ENCODE measurements around the gene PCYT1A.

Gene PCYT1A

DNA sequence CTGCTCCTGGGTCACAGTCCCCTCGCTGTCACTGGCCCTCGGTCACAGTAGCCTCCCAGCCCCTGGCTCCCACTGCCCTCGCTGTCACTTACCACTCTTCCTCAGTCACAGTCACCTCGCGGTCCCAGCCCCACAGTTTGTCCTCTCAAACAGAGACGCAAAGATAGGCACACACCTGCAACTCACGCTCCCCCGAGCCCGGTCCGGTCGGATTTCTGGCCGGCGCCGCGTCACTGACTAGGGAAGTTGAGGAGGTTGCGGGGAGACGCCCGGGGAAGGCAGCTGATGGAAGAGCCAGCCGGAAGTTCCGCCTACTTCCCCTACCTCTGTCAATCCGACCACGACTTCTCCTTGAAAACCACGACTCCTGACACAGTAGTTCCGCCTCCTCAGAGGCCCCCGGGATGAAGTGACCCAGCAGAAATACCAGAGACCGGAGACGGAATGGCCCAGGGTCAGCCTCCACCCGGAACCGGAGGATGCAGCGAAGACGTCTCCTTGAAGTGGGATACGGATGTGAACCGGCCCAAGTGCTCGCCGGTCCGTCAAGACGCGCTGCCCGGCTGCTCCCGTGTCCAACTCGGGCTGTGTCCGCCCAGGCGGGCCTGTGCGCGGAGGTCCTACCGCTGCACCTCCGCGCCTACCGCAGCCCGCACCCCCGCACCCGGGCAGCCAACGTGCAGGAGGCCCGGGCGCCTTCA is at the start of gene PCYT1A:
Gene PCYT1A (minus strand): TSS at position 287 of the 701 bp plus-strand sequence. CDS start 17,195 bp downstream, outside the sequence.
- peak; percentile 95 for DNase-seq (ENCODE audit: low read depth)
- TF ChIP-seq, protein P1, sequence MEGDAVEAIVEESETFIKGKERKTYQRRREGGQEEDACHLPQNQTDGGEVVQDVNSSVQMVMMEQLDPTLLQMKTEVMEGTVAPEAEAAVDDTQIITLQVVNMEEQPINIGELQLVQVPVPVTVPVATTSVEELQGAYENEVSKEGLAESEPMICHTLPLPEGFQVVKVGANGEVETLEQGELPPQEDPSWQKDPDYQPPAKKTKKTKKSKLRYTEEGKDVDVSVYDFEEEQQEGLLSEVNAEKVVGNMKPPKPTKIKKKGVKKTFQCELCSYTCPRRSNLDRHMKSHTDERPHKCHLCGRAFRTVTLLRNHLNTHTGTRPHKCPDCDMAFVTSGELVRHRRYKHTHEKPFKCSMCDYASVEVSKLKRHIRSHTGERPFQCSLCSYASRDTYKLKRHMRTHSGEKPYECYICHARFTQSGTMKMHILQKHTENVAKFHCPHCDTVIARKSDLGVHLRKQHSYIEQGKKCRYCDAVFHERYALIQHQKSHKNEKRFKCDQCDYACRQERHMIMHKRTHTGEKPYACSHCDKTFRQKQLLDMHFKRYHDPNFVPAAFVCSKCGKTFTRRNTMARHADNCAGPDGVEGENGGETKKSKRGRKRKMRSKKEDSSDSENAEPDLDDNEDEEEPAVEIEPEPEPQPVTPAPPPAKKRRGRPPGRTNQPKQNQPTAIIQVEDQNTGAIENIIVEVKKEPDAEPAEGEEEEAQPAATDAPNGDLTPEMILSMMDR (IDR thresholded peaks at IDR 0.05; ENCODE audit: insufficient read depth, low read depth, low read length, missing control alignments): no peak
- H3K4me3 ChIP-seq (ENCODE audit: low read depth, low read length): peak within 1 kb of the TSS; percentile 82

DNA sequence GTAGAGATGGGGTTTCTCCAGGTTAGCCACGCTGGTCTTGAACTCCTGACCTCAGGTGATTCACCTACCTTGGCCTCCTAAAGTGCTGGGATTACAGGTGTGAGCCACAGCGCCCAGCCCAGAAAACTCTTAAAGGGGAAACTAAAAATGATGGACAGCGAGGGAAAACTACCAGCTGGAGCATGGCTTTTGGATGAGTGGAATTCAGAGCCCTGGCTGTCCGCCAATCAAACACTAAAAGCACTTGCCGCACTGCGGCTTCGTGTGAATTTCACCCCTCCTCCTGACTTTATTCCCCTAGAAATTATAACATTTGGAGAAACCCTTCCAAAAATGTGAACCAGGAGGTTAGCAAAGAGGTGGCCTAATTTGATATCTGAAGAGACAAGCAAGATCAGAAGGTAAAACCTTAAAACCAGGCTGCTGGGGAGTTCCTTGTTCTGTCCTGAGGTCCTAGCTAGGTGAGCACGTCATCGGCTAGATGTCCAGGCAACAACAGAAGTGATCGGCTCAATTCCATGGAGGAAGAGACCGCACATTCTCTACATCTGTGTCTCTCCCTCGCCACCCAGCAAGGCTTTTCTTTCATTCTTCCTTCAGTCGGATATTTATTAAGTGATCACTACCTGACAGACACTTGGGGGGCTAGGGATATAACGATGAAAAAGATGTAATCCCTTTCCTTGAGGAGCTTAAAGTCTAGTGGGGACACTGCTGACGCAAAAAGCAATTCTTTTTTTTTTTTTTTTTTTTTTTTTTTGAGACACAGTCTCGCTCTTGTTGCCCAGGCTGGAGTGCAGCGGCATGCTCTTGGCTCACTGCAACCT is 49.0 kb upstream of the PCYT1A start:
- H3K4me3 ChIP-seq (ENCODE audit: low read depth, low read length): no peak overlapping the region
- no peak for DNase-seq (ENCODE audit: low read depth)
- TF ChIP-seq, protein P1 (IDR thresholded peaks at IDR 0.05; ENCODE audit: insufficient read depth, low read depth, low read length, missing control alignments): no peak

DNA sequence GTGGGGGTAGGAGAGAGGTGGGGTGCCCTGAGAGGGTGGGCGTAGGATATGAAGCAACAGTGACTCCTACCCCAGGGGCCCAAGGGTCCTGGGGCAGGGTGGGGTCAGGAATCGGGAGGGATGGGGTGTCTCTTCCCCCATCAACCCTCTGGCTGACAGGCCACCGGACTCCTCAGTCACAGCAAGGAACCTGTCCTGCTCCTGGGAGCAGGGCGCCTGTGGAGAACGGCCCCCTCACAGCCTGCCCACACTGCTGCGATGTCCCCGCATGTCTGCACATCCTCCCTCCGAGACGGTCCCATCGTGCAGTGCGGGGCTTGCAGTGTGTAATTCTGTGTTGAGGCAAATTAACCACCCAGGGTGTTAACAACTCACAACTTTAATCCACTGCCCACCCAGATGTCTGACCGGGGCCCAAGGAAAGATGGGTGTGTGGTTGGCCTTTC is 48.0 kb upstream of the PCYT1A start:
- H3K4me3 ChIP-seq (ENCODE audit: low read depth, low read length): no peak overlapping the region
- DNase-seq (ENCODE audit: low read depth): no peak
- TF ChIP-seq, protein P1 (IDR thresholded peaks at IDR 0.05; ENCODE audit: insufficient read depth, low read depth, low read length, missing control alignments): no peak

DNA sequence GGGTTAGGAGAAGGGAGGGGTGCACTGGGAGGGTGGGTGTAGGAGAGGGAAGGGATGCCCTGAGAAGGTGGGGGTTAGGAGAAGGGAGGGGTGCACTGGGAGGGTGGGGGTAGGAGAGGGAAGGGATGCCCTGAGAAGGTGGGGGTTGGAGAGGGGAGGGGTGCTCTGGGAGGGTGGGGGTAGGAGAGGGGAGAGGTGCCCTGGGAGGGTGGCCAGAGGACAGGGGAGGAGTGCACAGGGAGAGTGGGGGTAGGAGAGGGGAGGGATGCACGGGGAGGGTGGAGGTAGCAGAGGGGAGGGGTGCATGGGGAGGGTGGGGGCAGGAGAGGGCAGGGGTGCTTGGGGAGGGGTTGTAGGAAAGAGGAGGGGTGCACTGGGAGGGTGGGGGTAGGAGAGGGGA is 47.5 kb upstream of the PCYT1A start:
- no peak for DNase-seq (ENCODE audit: low read depth)
- TF ChIP-seq, protein P1 (IDR thresholded peaks at IDR 0.05; ENCODE audit: insufficient read depth, low read depth, low read length, missing control alignments): no peak
- no peak overlapping the region for H3K4me3 ChIP-seq (ENCODE audit: low read depth, low read length)

DNA sequence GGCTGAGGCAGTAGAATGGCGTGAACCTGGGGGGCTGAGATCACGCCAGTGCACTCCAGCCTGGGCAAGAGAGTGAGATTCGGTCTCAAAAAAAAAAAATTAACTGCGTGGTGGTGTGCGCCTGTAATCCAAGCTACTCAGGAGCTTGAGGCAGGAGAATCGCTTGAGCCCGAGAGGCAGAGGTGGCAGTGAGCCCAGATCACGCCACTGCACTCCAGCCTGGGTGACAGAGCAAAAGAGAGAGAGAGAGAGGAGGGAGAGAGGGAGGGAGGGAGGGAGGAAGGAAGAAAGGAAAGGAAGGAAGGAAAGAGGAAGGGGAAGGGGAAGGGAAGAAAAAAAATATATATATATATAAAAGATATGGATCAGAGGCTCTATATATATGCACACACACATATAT is 44.6 kb upstream of the PCYT1A start:
- no peak overlapping the region for H3K4me3 ChIP-seq (ENCODE audit: low read depth, low read length)
- no peak for DNase-seq (ENCODE audit: low read depth)
- TF ChIP-seq, protein P1 (IDR thresholded peaks at IDR 0.05; ENCODE audit: insufficient read depth, low read depth, low read length, missing control alignments): no peak

DNA sequence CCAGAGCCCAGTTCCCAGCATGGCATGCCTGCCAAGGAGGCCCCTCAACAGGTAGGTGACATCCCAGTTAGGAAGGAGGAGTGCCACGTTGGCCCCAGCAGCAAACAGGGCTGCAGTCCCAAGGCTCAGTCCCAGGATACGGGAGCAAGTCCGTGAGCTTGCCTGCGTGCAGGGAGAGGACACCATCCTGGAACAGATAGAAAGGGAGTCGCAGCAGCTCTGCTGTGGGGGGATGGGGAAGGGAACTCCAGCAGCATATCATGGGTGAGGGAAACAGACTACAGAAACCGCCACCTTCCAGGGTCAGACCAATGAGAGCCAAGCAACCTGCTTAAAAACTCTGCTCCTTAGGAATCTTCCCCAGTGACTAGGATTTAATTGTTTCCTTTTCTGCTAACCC is 39.9 kb upstream of the PCYT1A start:
- no peak overlapping the region for H3K4me3 ChIP-seq (ENCODE audit: low read depth, low read length)
- no peak for DNase-seq (ENCODE audit: low read depth)
- TF ChIP-seq, protein P1 (IDR thresholded peaks at IDR 0.05; ENCODE audit: insufficient read depth, low read depth, low read length, missing control alignments): no peak
